OCI-LY3 (cell line): Measurements from ENCODE around the gene HECW1.
A peak's percentile ranks its signal among the peaks of the same experiment; 100 is the strongest.

Experiments
- H2AFZ ChIP-seq: fragments of 200-600, 300-600 bp; shearing (Covaris generic); 2 replicates; pipeline ENCODE4 v1.6.0; 2014; ENCODE audit warnings: antibody characterized with exemption, low read depth, low read length
- H3K27ac ChIP-seq: fragments of 200-600, 300-600 bp; sonication (generic); 2 replicates; pipeline ENCODE4 v1.5.1; 2014; ENCODE audit warnings: mild to moderate bottlenecking, low read length, moderate library complexity, mixed read lengths
- H3K27me3 ChIP-seq: fragments of 200-600, 300-600 bp; sonication (generic); 2 replicates; pipeline ENCODE4 v1.6.1; 2014; ENCODE audit warnings: low read depth, low read length, mixed read lengths
- H3K36me3 ChIP-seq: fragments of 200-600, 300-600 bp; sonication (generic); replicated peaks from 2 replicates; pipeline ENCODE3; 2014; ENCODE audit warnings: low read depth, low read length, mixed read lengths
- H3K4me1 ChIP-seq: fragments of 300-600, 200-600 bp; sonication (generic); 2 replicates; pipeline ENCODE4 v1.6.1; 2014; ENCODE audit warnings: low read length, mixed read lengths
- H3K4me2 ChIP-seq: fragments of 200-600, 300-600 bp; sonication (generic); 2 replicates; pipeline ENCODE4 v1.6.1; 2014; ENCODE audit warnings: low read length, mixed read lengths
- H3K4me3 ChIP-seq: fragments of 300-600, 200-600 bp; sonication (generic); 2 replicates; pipeline ENCODE4 v1.5.1; 2014; ENCODE audit warnings: antibody characterized with exemption, mild to moderate bottlenecking, low read length, moderate library complexity
- H3K79me2 ChIP-seq: fragments of 300-600, 200-600 bp; shearing (Covaris generic); 2 replicates; pipeline ENCODE4 v1.6.1; 2014; ENCODE audit warnings: mild to moderate bottlenecking, low read length, mixed read lengths
- H3K9ac ChIP-seq: fragments of 300-600, 200-600 bp; shearing (Covaris generic); 2 replicates; pipeline ENCODE4 v1.6.0; 2014; ENCODE audit warnings: mild to moderate bottlenecking, low read length, moderate library complexity
- H3K9me3 ChIP-seq: fragments of 200-600, 300-600 bp; shearing (Covaris generic); 2 replicates; pipeline ENCODE4 v1.6.1; 2014; ENCODE audit warnings: low read length, mixed read lengths; ENCODE audit not compliant: insufficient read depth
- H4K20me1 ChIP-seq: fragments of 200-600, 300-600 bp; sonication (generic); 2 replicates; pipeline ENCODE4 v1.6.1; 2016; ENCODE audit warnings: low read length, mixed read lengths; ENCODE audit not compliant: insufficient read depth
- CTCF ChIP-seq: fragments of 200-600, 300-600 bp; sonication (generic); IDR thresholded peaks from 2 replicates; pipeline ENCODE4 v1.5.1; 2014; ENCODE audit warnings: antibody characterized with exemption, low read length, low read depth
- EZH2phosphoT487 ChIP-seq: fragments of 200-600 bp; shearing (Covaris generic); IDR thresholded peaks from 2 replicates; pipeline ENCODE4 v1.6.1; 2018; ENCODE audit warnings: antibody characterized with exemption, mixed run types, low read depth

Gene HECW1

GRCh38 chr7:43604251-43604650 is 491.8 kb downstream of the HECW1 start:
- Histone ChIP-seq H3K9ac (no peak overlapping the region), H2AFZ (no peak overlapping the region), H3K27ac (no peak overlapping the region), H3K27me3 (no peaks in the 10 kb centered on the region), H3K4me3 (no peak overlapping the region), H3K4me2 (no peak overlapping the region), H3K4me1 (no peaks in the 10 kb centered on the region), H3K36me3 (no peaks in the 10 kb centered on the region), H4K20me1 (peaks cover 10% of the 10 kb centered on the region; the same call in 1 of the 2 replicates), H3K9me3 (no peaks in the 10 kb centered on the region), H3K79me2 (no peaks in the 10 kb centered on the region)
- TF ChIP-seq EZH2phosphoT487 (no peak), CTCF (no peak)

- Histone ChIP-seq H3K79me2 (no peaks in the 10 kb centered on the region), H3K27me3 (no peaks in the 10 kb centered on the region), H3K9ac (no peak overlapping the region), H3K4me1 (peaks cover 15% of the 10 kb centered on the region), H3K36me3 (peaks cover 2% of the 10 kb centered on the region), H2AFZ (no peak overlapping the region), H3K9me3 (no peaks in the 10 kb centered on the region), H4K20me1 (peaks cover 20% of the 10 kb centered on the region; the same call in 1 of the 2 replicates), H3K4me3 (no peak overlapping the region), H3K4me2 (no peak overlapping the region), H3K27ac (no peak overlapping the region)
- no peak for TF ChIP-seq CTCF
- TF ChIP-seq EZH2phosphoT487: no peak
Observed at GRCh38 chr7:43609097-43609496, 496.6 kb downstream of the HECW1 start.

GRCh38 chr7:43612128-43612527 is 499.7 kb downstream of the HECW1 start:
- Histone ChIP-seq H3K36me3 (peaks cover 2% of the 10 kb centered on the region), H3K27ac (no peak overlapping the region), H3K9ac (no peak overlapping the region), H3K4me1 (peaks cover 15% of the 10 kb centered on the region), H4K20me1 (peaks cover 20% of the 10 kb centered on the region; the same call in 1 of the 2 replicates), H3K27me3 (no peaks in the 10 kb centered on the region), H2AFZ (no peak overlapping the region), H3K9me3 (no peaks in the 10 kb centered on the region), H3K4me2 (peak overlapping the region; percentile 60), H3K79me2 (no peaks in the 10 kb centered on the region), H3K4me3 (no peak overlapping the region)
- no peak for TF ChIP-seq EZH2phosphoT487
- TF ChIP-seq CTCF: no peak

- H2AFZ ChIP-seq: no peak overlapping the region
- peaks cover 15% of the 10 kb centered on the region for H3K4me1 ChIP-seq
- H3K27ac ChIP-seq: no peak overlapping the region; the same call in 1 of the 2 replicates
- peaks cover 2% of the 10 kb centered on the region for H3K36me3 ChIP-seq
- TF ChIP-seq CTCF (no peak), EZH2phosphoT487 (no peak)
- no peaks in the 10 kb centered on the region for H3K79me2 ChIP-seq
- no peak overlapping the region for H3K9ac ChIP-seq
- H3K4me2 ChIP-seq: peak overlapping the region; percentile 60
- H3K9me3 ChIP-seq: no peaks in the 10 kb centered on the region
- peaks cover 20% of the 10 kb centered on the region; the same call in 1 of the 2 replicates for H4K20me1 ChIP-seq
- no peaks in the 10 kb centered on the region for H3K27me3 ChIP-seq
- H3K4me3 ChIP-seq: peak overlapping the region; percentile 2; the same call in 1 of the 2 replicates
Observed at GRCh38 chr7:43612599-43613589, 500.4 kb downstream of the HECW1 start.
